Astrocyte (in vitro differentiated cells and primary cell): ENCODE data around the gene CEACAM1. TPM values are rescaled to one million over a fixed set of nuclear protein-coding genes. Genes with fewer than 3 reads are reported as not detected.
"Not testable (repeated sequence)": the region's sequence is repeated elsewhere in the genome, so short reads cannot be mapped to it uniquely, and the experiment has no call there.

Experiments used
- DNase-seq: peaks from one replicate; pipeline ENCODE4 v3.0.0-alpha.2; 2010; ENCODE audit warnings: low read depth
- FAIRE-seq: peaks from 2 replicates; lab custom pipeline; 2011; peaks lifted over from hg19 to GRCh38; lab: Jason Lieb, UNC
- H2AFZ ChIP-seq: 2 replicates; pipeline ENCODE4 v1.6.0; 2012; ENCODE audit warnings: low read depth, low read length, inconsistent platforms
- H3K27ac ChIP-seq: 2 replicates; pipeline ENCODE4 v1.5.1; 2011; ENCODE audit warnings: low read depth, low read length, inconsistent platforms
- H3K27me3 ChIP-seq: 2 replicates; pipeline ENCODE4 v1.6.0; 2011; ENCODE audit warnings: low read length, inconsistent platforms; ENCODE audit not compliant: insufficient read depth
- H3K36me3 ChIP-seq: 2 replicates; pipeline ENCODE4 v1.5.1; 2011; ENCODE audit warnings: low read length, inconsistent platforms; ENCODE audit not compliant: insufficient read depth
- H3K4me1 ChIP-seq: 2 replicates; pipeline ENCODE4 v1.5.1; 2011; ENCODE audit warnings: low read length, inconsistent platforms; ENCODE audit not compliant: insufficient read depth
- H3K4me2 ChIP-seq: 2 replicates; pipeline ENCODE4 v1.6.0; 2012; ENCODE audit warnings: low read length, inconsistent platforms
- H3K4me3 ChIP-seq: 2 replicates; pipeline ENCODE4 v1.5.1; 2011; ENCODE audit warnings: low read depth, mild to moderate bottlenecking, low read length, inconsistent platforms; ENCODE audit not compliant: insufficient read depth
- H3K79me2 ChIP-seq: 2 replicates; pipeline ENCODE4 v1.6.0; 2012; ENCODE audit warnings: mild to moderate bottlenecking, low read length, inconsistent platforms; ENCODE audit not compliant: insufficient read depth
- H3K9ac ChIP-seq: 2 replicates; pipeline ENCODE4 v1.6.0; 2012; ENCODE audit warnings: mild to moderate bottlenecking, low read length, inconsistent platforms
- H3K9me3 ChIP-seq: 2 replicates; pipeline ENCODE4 v1.5.1; 2012; ENCODE audit warnings: low read depth, mild to moderate bottlenecking, low read length, inconsistent platforms; ENCODE audit not compliant: insufficient read depth
- H4K20me1 ChIP-seq: 2 replicates; pipeline ENCODE4 v1.6.0; 2012; ENCODE audit warnings: low read length, inconsistent platforms; ENCODE audit not compliant: insufficient read depth
- H3K27ac Mint-ChIP-seq: one replicate; pipeline ENCODE4 v1.8.0; 2021; ENCODE audit warnings: mild to moderate bottlenecking, mixed read lengths; ENCODE audit not compliant: unreplicated experiment
- H3K27me3 Mint-ChIP-seq: one replicate; pipeline ENCODE4 v1.8.0; 2021; ENCODE audit warnings: low read depth, mixed read lengths; ENCODE audit not compliant: unreplicated experiment
- H3K36me3 Mint-ChIP-seq: one replicate; pipeline ENCODE4 v1.8.0; 2021; ENCODE audit warnings: low read depth, mixed read lengths; ENCODE audit not compliant: unreplicated experiment
- H3K4me1 Mint-ChIP-seq: one replicate; pipeline ENCODE4 v1.8.0; 2021; ENCODE audit warnings: low read depth, mixed read lengths; ENCODE audit not compliant: unreplicated experiment
- H3K4me3 Mint-ChIP-seq: one replicate; pipeline ENCODE4 v1.8.0; 2021; ENCODE audit warnings: mild to moderate bottlenecking, moderate library complexity, mixed read lengths; ENCODE audit not compliant: unreplicated experiment
- H3K9me3 Mint-ChIP-seq: one replicate; pipeline ENCODE4 v1.8.0; 2021; ENCODE audit warnings: mild to moderate bottlenecking, mixed read lengths; ENCODE audit not compliant: unreplicated experiment
- CTCF ChIP-seq: IDR thresholded peaks from 2 replicates; pipeline ENCODE4 v1.5.1; 2011; ENCODE audit warnings: low read depth, mild to moderate bottlenecking, inconsistent platforms, low read length, moderate library complexity; ENCODE audit not compliant: insufficient read depth
- EZH2 ChIP-seq: IDR thresholded peaks from 2 replicates; pipeline ENCODE4 v1.6.1; 2012; ENCODE audit warnings: mild to moderate bottlenecking, low read length, inconsistent platforms; ENCODE audit not compliant: insufficient read depth
- total RNA-seq: library from RNA; stranded (reverse); gene quantifications from 2 replicates; pipeline ENCODE4 v1.2.1, GENCODE V29; 2021

The CEACAM1 gene
- total RNA-seq, 1 donor from 2014 or later: 1.1 TPM

GRCh38 chr19:42465827-42466280 lies 62.4 kb downstream of the CEACAM1 start:
- no peak for TF ChIP-seq CTCF
- TF ChIP-seq EZH2: no peak
- Histone ChIP-seq H3K79me2 (no peaks in the 10 kb centered on the region), H3K27ac (no peak overlapping the region), H3K36me3 (no peaks in the 10 kb centered on the region), H3K9me3 (no peaks in the 10 kb centered on the region), H3K27me3 (no peaks in the 10 kb centered on the region), H3K4me3 (no peak overlapping the region), H4K20me1 (no peaks in the 10 kb centered on the region), H3K9ac (no peak overlapping the region), H2AFZ (no peak overlapping the region), H3K4me1 (no peaks in the 10 kb centered on the region), H3K4me2 (no peak overlapping the region)
- Mint-ChIP-seq H3K27me3 (peaks cover 11% of the 10 kb centered on the region), H3K4me3 (no peak overlapping the region), H3K36me3 (peaks cover 2% of the 10 kb centered on the region), H3K4me1 (peaks cover 9% of the 10 kb centered on the region), H3K9me3 (no peaks in the 10 kb centered on the region), H3K27ac (no peak overlapping the region)
- no peak for DNase-seq
- no peak for FAIRE-seq

- TF ChIP-seq EZH2: no peak
- H4K20me1 ChIP-seq: no peaks in the 10 kb centered on the region
- no peak for FAIRE-seq
- DNase-seq: no peak
- no peak overlapping the region for H3K4me3 Mint-ChIP-seq
- peak overlapping the region; percentile 34 for H3K27ac Mint-ChIP-seq
- no peak overlapping the region for H3K9ac ChIP-seq
- H3K4me1 Mint-ChIP-seq: no peaks in the 10 kb centered on the region
- no peaks in the 10 kb centered on the region for H3K36me3 ChIP-seq
- H3K36me3 Mint-ChIP-seq: peaks cover 2% of the 10 kb centered on the region
- H3K4me2 ChIP-seq: no peak overlapping the region
- no peaks in the 10 kb centered on the region for H3K9me3 Mint-ChIP-seq
- no peaks in the 10 kb centered on the region for H3K9me3 ChIP-seq
- peaks cover 19% of the 10 kb centered on the region for H3K27me3 Mint-ChIP-seq
- no peaks in the 10 kb centered on the region for H3K79me2 ChIP-seq
- no peaks in the 10 kb centered on the region for H3K4me1 ChIP-seq
- no peak overlapping the region for H3K27ac ChIP-seq
- no peak overlapping the region for H2AFZ ChIP-seq
- no peak overlapping the region for H3K4me3 ChIP-seq
- H3K27me3 ChIP-seq: no peaks in the 10 kb centered on the region
These were observed 66.5 kb downstream of the CEACAM1 start for GRCh38 chr19:42461700-42462324.

DNA sequence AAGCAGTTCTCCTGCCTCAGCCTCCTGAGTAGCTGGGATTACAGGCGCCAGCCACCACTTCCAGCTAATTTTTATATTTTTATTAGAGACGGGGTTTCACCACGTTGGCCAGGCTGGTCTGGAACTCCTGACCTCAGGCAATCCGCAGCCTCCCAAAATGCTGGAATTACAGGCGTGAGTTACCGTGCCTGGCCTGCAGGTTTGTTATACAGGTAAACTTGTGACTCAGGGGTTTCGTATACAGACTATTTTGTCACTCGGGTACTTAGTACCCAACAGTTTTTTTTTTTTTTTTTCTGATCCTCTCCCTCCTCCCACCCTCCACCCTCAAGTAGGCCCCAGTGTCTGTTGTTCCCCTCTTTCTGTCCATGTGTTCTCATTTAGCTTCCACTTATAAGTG lies 67.0 kb downstream of the CEACAM1 start:
- H3K27me3 Mint-ChIP-seq: peaks cover 21% of the 10 kb centered on the region
- not testable (repeated sequence) for H3K79me2 ChIP-seq, H3K27me3 ChIP-seq, H3K4me3 ChIP-seq, H3K4me3 Mint-ChIP-seq, H3K4me1 Mint-ChIP-seq, H3K4me2 ChIP-seq, FAIRE-seq, H3K27ac Mint-ChIP-seq, H3K9me3 Mint-ChIP-seq, H3K9me3 ChIP-seq, H2AFZ ChIP-seq, H3K27ac ChIP-seq, H3K4me1 ChIP-seq, H3K36me3 Mint-ChIP-seq, H4K20me1 ChIP-seq, DNase-seq, H3K36me3 ChIP-seq, H3K9ac ChIP-seq
